Measurements from ENCODE around the gene TJP3. TPM values are rescaled to one million over a fixed set of nuclear protein-coding genes. Genes with fewer than 3 reads are reported as not detected.

The TJP3 gene
- total and polyA plus RNA-seq, 8 donors: 11.2 to 36.2 (median 15.7) TPM

DNA sequence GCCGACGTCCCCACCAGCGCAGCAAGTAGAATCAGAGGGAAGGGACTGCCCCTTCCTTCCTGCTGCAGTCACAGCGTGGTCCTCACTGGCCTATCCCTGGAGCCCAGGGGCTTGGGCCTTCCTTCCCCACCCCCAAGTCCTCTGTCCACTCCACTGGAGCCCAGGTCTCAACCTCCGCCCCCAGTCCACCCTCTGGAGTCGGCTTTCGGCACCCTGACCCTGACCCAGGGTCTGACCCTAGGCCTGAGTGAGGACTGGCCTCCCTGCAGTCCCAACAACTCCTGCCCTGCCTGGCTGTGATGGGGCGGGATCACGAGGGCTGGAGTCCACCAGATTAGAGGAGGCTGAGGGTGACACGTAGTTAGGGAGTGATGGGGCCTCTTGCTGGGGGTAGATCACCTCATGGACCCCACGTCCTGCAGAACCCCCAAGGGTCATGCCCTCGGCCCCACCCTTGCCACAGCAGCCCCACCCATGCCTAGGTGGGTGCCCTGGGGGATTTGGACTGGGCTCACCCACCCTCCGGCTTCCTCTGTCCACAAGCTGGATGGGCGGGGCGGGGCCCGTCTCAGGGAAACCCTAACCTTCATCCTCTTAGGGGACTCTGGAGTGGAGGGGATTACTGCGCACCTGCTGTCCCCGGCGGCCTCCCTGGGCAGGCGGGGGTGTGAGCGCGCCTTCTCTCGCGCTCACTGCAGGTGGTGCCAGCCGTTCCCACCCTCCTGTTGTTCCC, 60.0 kb downstream of the TJP3 start:
- ATAC-seq (no peak), DNase-seq (no peak)
- TF ChIP-seq, protein P1, sequence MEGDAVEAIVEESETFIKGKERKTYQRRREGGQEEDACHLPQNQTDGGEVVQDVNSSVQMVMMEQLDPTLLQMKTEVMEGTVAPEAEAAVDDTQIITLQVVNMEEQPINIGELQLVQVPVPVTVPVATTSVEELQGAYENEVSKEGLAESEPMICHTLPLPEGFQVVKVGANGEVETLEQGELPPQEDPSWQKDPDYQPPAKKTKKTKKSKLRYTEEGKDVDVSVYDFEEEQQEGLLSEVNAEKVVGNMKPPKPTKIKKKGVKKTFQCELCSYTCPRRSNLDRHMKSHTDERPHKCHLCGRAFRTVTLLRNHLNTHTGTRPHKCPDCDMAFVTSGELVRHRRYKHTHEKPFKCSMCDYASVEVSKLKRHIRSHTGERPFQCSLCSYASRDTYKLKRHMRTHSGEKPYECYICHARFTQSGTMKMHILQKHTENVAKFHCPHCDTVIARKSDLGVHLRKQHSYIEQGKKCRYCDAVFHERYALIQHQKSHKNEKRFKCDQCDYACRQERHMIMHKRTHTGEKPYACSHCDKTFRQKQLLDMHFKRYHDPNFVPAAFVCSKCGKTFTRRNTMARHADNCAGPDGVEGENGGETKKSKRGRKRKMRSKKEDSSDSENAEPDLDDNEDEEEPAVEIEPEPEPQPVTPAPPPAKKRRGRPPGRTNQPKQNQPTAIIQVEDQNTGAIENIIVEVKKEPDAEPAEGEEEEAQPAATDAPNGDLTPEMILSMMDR (IDR thresholded peaks at IDR 0.05): no peak
- Histone ChIP-seq H3K9me3 (no peaks in the 10 kb centered on the region), H3K27ac (no peak overlapping the region), H3K36me3 (peaks cover 0 to 54% of the 10 kb centered on the region in 2 donors), H3K4me1 (peaks cover 0 to 19% of the 10 kb centered on the region in 2 donors), H3K4me3 (no peak overlapping the region), H3K27me3 (no peaks in the 10 kb centered on the region)
- intact Hi-C loops (cut with DNase I): no loop called here

DNA sequence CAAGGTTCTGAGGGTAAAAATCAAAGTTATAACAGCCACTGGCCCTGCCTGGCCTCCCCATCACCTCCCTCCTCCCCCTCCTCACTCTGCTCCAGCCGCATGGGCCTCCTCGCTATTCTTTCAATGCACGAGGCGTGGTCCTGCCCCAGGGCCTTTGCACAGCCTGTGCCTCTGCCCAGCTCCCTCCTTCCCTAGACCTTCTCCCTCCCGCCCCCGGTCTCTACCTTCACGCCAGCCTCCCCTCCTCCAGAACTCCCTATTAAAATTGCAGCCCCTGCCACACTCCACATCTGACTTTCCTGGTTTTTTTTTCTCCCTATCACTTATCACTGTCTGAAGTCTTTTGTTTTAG, 60.5 kb downstream of the TJP3 start:
- intact Hi-C loops (cut with DNase I): no loop called here

DNA sequence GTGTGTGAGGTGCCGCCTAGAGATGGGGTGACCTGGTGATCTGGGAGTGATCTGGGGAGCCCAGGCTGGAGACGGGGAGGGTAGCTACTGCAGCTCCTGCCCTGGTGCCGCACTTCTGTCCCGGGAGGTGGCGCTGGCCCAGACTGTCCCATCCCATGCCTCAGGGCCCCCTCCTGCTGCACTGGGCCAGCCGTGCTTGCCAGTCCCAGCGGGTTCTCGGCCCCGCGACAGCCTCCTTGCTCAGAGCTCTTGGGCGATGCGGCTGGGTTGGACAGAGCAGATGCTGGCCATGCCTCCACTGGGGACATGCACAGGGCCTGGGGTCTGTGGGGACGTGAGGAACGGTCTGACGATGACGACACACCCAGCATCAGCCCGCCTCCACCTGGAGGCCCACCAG, 61.3 kb downstream of the TJP3 start:
- intact Hi-C loops (cut with DNase I): no loop called here
- Histone ChIP-seq H3K36me3 (peaks cover 0 to 54% of the 10 kb centered on the region in 2 donors), H3K9me3 (no peaks in the 10 kb centered on the region), H3K27me3 (no peaks in the 10 kb centered on the region), H3K4me1 (peaks cover 0 to 9% of the 10 kb centered on the region in 2 donors), H3K4me3 (no peak overlapping the region), H3K27ac (no peak overlapping the region)
- no peak for ATAC-seq
- TF ChIP-seq, protein P1 (IDR thresholded peaks at IDR 0.05): no peak
- DNase-seq: peak in 1 of 4 donors; percentile 63

More for the DNA sequence above, 60.5 kb downstream of the TJP3 start:
- Histone ChIP-seq H3K4me1 (peaks cover 0 to 14% of the 10 kb centered on the region in 2 donors), H3K27me3 (no peaks in the 10 kb centered on the region), H3K4me3 (no peak overlapping the region), H3K9me3 (no peaks in the 10 kb centered on the region), H3K27ac (no peak overlapping the region), H3K36me3 (peaks cover 0 to 54% of the 10 kb centered on the region in 2 donors)
- no peak for DNase-seq
- TF ChIP-seq, protein P1 (IDR thresholded peaks at IDR 0.05): no peak
- no peak for ATAC-seq

DNA sequence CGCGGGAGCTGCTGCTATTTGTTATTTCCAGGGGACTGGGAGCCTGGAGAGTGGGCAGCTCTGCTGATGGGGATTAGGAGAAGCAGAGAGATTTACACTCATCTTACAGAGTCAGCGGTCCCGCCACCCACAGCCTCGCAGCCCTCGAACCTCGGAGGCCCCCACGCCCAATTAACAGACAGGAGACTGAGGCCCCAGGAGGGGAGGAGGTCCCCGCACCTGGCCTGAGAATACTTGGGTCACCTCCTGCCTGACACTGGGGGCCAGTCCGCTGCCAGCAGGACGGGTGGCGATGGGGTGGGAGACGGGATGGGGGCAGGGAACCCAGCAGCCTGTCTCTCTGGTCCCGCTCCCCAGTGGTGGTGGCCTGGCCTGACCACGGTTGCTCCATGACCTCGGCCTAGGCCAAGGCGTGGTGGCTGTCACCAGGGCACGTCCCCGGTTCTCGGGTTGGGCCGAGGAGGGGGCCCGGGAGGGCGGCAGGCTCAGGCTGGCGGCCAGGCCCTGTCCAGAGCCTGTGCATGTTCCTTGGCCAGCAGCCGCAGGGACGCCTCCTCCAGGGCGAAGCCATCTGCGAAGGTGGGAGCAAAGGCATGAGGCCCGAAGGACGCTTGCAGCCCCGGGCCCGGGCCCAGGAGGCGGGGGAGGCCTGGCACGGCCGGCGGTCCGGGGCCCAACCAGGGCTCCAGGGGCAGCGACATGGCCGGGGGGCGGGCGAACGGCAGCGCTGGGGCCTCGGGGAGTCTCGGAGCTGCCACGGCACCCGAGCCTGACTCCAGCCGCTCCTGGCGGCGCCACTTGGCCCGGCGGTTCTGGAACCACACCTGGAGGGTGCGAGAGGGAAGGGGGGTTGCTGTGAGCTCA, 62.2 kb downstream of the TJP3 start:
- TF ChIP-seq, protein P1 (IDR thresholded peaks at IDR 0.05): no peak
- Histone ChIP-seq H3K36me3 (peaks cover 0 to 49% of the 10 kb centered on the region in 2 donors), H3K4me1 (peaks cover 0 to 9% of the 10 kb centered on the region in 2 donors), H3K4me3 (no peak overlapping the region), H3K27me3 (no peaks in the 10 kb centered on the region), H3K27ac (no peak overlapping the region), H3K9me3 (no peaks in the 10 kb centered on the region)
- ATAC-seq (no peak), DNase-seq (peak in 1 of 4 donors; percentile 72)
- intact Hi-C loops (cut with DNase I): no loop called here
